VCaP (cell line): Measurements from ENCODE around the gene DYNC1H1.

Source experiments
- H3K27ac ChIP-seq: fragments of 450-650 bp; 2 replicates; pipeline ENCODE4 v1.5.1; 2017
- CTCF ChIP-seq: fragments of 450-650 bp; conservative IDR thresholded peaks from 2 replicates; pipeline ENCODE4 v1.5.1; 2017; ENCODE audit warnings: mild to moderate bottlenecking, moderate library complexity

The DYNC1H1 gene

GRCh38 chr14:101955695-101956161, 8.6 kb upstream of the DYNC1H1 start:
- H3K27ac ChIP-seq: no peak overlapping the region
- TF ChIP-seq CTCF: no peak

GRCh38 chr14:101956179-101956885, 8.0 kb upstream of the DYNC1H1 start:
- H3K27ac ChIP-seq: no peak overlapping the region
- TF ChIP-seq CTCF: no peak

- no peak overlapping the region for H3K27ac ChIP-seq
- no peak for TF ChIP-seq CTCF
These were observed 6.8 kb upstream of the DYNC1H1 start for GRCh38 chr14:101957406-101958234.

- TF ChIP-seq CTCF: no peak
- H3K27ac ChIP-seq: no peak overlapping the region
These were observed 5.8 kb upstream of the DYNC1H1 start for GRCh38 chr14:101958418-101959180.

GRCh38 chr14:101959277-101959676, 5.1 kb upstream of the DYNC1H1 start:
- H3K27ac ChIP-seq: no peak overlapping the region
- no peak for TF ChIP-seq CTCF

GRCh38 chr14:101960225-101960624, 4.1 kb upstream of the DYNC1H1 start:
- H3K27ac ChIP-seq: no peak overlapping the region
- peak; percentile 58 for TF ChIP-seq CTCF
